Muscle layer of duodenum (tissue), 2 donors: ENCODE data around the gene CACNA1B.

Experiments
- H3K27ac ChIP-seq: one replicate; pipeline ENCODE4 v1.7.0; 2013; ENCODE audit warnings: mild to moderate bottlenecking, low read length
- H3K27me3 ChIP-seq: one replicate; pipeline ENCODE4 v1.7.0; 2013; ENCODE audit warnings: low read depth, mild to moderate bottlenecking, control low read depth, low read length
- H3K36me3 ChIP-seq, 2 donors: one replicate each; pipeline ENCODE4 v1.7.0; 2013; ENCODE audit warnings: low read length in 2 of 2, control low read depth in 1 of 2, mild to moderate bottlenecking in 1 of 2; ENCODE audit not compliant: insufficient read depth in 2 of 2, control insufficient read depth in 1 of 2
- H3K4me1 ChIP-seq, 2 donors: one replicate each; pipeline ENCODE4 v1.7.0; 2013; ENCODE audit warnings: low read length in 2 of 2, mild to moderate bottlenecking in 2 of 2, control low read depth in 1 of 2, moderate library complexity in 1 of 2; ENCODE audit not compliant: insufficient read depth in 2 of 2, control insufficient read depth in 1 of 2
- H3K4me3 ChIP-seq, 2 donors: one replicate each; pipeline ENCODE4 v1.7.0; 2013; ENCODE audit warnings: low read length in 2 of 2, low read depth in 1 of 2, mild to moderate bottlenecking in 1 of 2
- H3K9me3 ChIP-seq, 2 donors: one replicate each; pipeline ENCODE4 v1.7.0; 2013; ENCODE audit warnings: low read length in 2 of 2, control low read depth in 1 of 2, mild to moderate bottlenecking in 1 of 2; ENCODE audit not compliant: control insufficient read depth in 1 of 2
- donor health status: healthy.

Gene CACNA1B

DNA sequence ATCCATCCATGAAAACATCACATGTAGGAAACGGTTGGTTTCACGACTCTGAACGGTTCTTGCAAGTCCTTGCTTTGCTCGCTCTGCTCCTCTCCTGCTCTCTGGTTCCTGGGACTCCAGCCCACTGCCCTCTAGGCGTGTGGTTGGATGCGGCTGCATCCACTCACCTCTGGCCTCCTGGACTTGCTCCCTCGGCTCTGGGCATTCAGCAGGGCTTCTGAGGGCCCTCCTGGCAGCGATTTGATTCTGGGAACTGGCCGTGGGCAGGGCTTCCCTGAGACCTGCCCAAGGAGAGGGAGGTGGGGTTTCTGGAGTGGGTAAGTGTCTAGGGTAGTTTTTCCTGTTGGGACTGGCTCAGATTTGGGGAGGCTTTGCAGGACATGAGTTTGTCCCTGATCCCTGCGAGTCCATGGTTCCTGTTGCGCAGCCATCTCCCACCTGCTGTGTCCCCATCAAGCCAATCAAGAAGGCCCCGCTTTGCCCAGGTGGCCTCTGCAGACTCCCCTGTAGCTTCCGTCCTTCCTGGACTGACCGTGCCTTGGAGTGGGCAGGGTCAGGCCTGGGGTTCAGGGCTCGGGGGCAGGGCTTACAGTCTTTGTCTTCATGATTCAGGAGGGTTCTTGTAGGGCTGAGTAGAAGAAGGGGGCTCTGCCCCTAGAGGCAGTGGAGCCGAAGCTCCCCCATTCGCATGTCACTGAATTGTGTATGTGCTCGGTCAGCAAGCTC, 192.3 kb downstream of the CACNA1B start:
- no peak overlapping the region for H3K4me3 ChIP-seq
- H3K27me3 ChIP-seq, result no peaks in the 10 kb centered on the region
- no peak overlapping the region for H3K27ac ChIP-seq
- no peaks in the 10 kb centered on the region for H3K36me3 ChIP-seq
- H3K4me1 ChIP-seq, result no peaks in the 10 kb centered on the region
- no peaks in the 10 kb centered on the region for H3K9me3 ChIP-seq

DNA sequence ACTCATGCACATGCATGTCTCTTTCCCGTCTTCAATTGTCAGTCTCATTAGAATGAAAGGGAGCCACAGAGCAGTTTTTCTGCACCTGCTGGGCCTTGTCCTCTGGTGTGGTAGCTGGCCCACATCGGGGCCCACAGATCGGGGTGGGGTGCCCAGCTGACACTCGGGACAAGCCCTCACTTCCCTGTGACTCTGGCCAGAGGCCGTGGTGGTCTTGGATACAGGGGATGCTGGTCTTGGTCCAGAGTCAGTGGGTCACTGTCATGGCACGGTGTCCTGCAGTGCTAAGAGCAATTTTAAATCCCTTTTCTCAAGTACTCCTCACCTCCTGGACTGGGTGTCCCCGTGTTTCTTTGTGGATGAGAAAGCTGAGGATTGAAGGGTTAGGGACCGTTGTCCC, 193.2 kb downstream of the CACNA1B start:
- Histone ChIP-seq H3K27me3 (no peaks in the 10 kb centered on the region), H3K27ac (no peak overlapping the region), H3K4me1 (no peaks in the 10 kb centered on the region), H3K4me3 (no peak overlapping the region), H3K9me3 (no peaks in the 10 kb centered on the region), H3K36me3 (no peaks in the 10 kb centered on the region)

DNA sequence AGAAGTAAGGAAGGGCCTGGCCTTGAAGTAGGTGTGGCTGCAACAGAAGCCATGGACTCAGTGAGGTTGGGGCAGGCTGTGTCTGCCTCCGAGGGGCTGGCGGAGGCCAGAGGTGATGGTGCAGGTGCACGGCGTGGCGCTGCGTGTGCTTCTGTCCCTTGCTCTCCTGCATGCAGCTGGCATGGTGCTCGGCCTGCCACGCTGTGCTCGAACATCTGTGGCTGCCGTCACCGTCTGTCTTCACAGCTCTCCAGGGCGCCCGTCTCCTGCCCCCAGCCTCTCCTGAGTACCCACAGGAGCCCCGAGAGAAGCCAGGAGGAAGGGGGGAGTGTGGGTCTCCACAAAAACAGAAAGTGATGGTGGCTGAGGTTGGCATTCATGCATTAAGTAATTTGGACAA, 193.7 kb downstream of the CACNA1B start:
- H3K27me3 ChIP-seq, result no peaks in the 10 kb centered on the region
- H3K27ac ChIP-seq, result no peak overlapping the region
- no peaks in the 10 kb centered on the region for H3K36me3 ChIP-seq
- H3K4me3 ChIP-seq, result no peak overlapping the region
- H3K4me1 ChIP-seq, result no peaks in the 10 kb centered on the region
- H3K9me3 ChIP-seq, result no peaks in the 10 kb centered on the region

DNA sequence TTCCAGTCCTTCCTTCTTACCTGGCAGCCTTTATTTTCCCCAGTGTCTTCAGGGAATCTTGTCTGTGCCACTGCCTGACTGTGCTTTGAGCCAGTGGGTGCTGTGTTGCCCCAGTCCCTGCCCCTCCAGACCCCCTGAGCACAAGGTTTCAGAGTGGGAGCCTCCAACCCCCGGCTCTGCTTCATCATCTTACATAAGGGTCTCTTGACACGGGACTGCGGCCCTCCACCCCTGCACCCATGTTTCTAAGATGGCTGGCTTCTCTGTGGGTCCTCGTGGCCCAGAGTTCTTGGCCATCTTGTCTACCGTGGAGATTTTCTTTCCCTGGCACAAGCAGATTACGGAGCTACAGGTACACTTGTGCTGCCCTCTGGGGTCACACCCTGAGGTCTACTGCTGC, 194.1 kb downstream of the CACNA1B start:
- Histone ChIP-seq H3K27ac (no peak overlapping the region), H3K36me3 (no peaks in the 10 kb centered on the region), H3K9me3 (no peaks in the 10 kb centered on the region), H3K27me3 (no peaks in the 10 kb centered on the region), H3K4me3 (no peak overlapping the region), H3K4me1 (no peaks in the 10 kb centered on the region)

DNA sequence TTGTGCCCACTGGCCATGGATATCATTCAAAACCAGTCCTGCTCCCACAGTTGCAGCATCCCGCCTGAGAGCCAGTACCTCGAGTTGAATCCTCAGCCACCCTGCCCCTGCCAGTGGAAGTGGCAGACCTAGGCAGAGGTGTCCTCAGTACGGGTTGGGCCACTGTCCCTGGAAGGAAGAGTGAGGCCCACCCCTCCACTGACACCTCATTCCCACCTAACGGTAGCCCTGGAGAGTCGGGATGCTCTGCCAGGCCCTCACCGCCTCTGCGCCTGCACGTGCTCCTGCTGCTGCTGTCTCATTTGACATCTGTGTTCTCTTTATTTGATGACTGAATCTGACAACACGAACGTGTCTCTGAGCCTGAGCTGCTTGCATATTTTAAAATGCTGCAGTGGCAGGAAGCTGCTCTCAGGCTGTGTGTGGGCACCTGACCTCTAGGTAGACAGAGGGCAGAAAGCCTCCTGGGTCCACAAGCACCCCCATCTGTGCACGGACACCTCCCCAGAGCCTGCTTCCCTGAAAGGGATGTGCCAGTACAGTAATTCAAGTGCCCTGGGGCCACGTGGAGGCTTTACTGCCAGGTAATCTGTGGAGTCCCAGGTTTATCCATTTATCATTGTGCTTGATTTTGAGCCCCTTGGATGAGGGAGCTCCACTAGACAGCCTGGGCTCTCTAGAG, 194.7 kb downstream of the CACNA1B start:
- no peak overlapping the region for H3K4me3 ChIP-seq
- no peaks in the 10 kb centered on the region for H3K36me3 ChIP-seq
- no peaks in the 10 kb centered on the region for H3K27me3 ChIP-seq
- no peaks in the 10 kb centered on the region for H3K9me3 ChIP-seq
- H3K27ac ChIP-seq, result no peak overlapping the region
- H3K4me1 ChIP-seq, result no peaks in the 10 kb centered on the region

DNA sequence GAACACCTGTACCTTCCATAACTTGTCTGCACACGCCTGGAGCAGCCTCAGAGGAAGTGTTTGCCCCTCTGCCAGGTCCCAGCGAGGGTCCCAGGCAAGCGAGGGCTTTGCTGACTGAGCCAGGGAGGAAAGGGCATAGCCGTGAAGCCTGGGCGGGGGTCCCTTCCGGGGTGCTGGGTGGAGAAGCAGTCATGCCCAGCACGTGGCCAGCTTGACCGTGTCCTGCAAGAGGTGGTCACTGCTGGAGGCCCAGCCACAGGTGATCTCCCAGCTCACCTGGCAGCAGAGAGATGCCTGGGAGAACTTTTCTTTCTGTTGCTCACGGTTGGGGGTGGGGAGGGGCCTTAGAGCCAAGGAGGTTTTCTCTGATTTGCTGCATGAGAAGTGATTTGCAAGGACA, 195.3 kb downstream of the CACNA1B start:
- Histone ChIP-seq H3K27me3 (no peaks in the 10 kb centered on the region), H3K27ac (no peak overlapping the region), H3K36me3 (no peaks in the 10 kb centered on the region), H3K9me3 (no peaks in the 10 kb centered on the region), H3K4me1 (no peaks in the 10 kb centered on the region), H3K4me3 (no peak overlapping the region)

DNA sequence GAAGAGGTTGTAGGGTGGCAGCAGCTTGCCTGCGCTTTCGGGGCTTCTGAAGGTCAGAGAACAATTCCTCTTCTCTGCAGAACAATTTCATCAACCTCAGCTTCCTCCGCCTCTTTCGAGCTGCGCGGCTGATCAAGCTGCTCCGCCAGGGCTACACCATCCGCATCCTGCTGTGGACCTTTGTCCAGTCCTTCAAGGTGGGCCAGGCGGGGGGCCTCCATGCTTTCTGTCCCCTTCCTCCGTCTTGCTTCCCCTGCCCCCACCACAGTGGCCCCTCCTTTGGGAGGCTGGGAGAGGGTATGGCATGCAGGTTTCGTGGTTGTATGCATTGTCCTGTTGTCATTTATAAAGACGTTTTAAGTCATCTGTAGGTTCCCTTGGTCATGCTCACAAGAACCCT, 195.8 kb downstream of the CACNA1B start:
- no peak overlapping the region for H3K4me3 ChIP-seq
- no peaks in the 10 kb centered on the region for H3K9me3 ChIP-seq
- no peaks in the 10 kb centered on the region for H3K36me3 ChIP-seq
- H3K4me1 ChIP-seq, result no peaks in the 10 kb centered on the region
- no peaks in the 10 kb centered on the region for H3K27me3 ChIP-seq
- no peak overlapping the region for H3K27ac ChIP-seq

DNA sequence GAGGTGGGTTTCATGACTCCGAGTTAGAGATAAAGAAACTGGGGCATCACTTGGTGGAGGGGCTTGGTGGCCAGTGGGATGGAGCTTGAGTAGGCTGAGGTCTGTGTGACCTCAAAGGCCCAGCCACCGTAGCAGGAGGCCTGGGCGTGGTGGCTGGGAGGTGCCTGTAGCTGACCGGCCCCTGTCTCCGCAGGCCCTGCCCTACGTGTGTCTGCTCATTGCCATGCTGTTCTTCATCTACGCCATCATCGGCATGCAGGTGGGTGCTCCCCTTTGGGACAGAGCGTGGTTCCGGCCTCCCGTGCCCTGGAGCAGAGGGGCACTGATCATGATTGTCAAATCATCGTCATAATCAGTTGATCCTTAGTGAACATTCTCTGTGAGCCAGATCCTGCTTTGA, 196.2 kb downstream of the CACNA1B start:
- Histone ChIP-seq H3K4me1 (no peaks in the 10 kb centered on the region), H3K9me3 (no peaks in the 10 kb centered on the region), H3K36me3 (no peaks in the 10 kb centered on the region), H3K4me3 (no peak overlapping the region), H3K27me3 (no peaks in the 10 kb centered on the region), H3K27ac (no peak overlapping the region)

DNA sequence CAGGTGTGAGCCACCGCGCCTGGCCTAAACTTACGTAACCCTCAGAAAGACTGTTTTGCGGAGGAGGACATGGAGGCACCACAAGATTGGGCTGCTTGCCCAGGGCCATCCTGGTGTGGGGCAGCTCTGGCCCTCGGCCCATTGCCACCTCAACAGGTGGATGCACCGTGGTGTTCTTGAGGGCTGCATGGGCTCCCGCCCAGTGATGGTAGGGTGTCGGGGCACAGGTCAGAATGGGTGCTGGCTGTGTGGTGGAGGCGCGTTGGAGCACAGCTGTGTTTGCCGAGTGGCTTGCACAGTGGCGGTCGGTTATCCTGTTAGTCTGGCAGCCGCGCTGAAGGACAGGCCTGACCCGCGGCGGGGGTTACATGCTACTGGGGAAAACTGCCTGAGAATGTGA, 196.9 kb downstream of the CACNA1B start:
- H3K27me3 ChIP-seq, result no peaks in the 10 kb centered on the region
- H3K4me1 ChIP-seq, result no peaks in the 10 kb centered on the region
- H3K27ac ChIP-seq, result no peak overlapping the region
- H3K9me3 ChIP-seq, result no peaks in the 10 kb centered on the region
- H3K4me3 ChIP-seq, result no peak overlapping the region
- no peaks in the 10 kb centered on the region for H3K36me3 ChIP-seq

DNA sequence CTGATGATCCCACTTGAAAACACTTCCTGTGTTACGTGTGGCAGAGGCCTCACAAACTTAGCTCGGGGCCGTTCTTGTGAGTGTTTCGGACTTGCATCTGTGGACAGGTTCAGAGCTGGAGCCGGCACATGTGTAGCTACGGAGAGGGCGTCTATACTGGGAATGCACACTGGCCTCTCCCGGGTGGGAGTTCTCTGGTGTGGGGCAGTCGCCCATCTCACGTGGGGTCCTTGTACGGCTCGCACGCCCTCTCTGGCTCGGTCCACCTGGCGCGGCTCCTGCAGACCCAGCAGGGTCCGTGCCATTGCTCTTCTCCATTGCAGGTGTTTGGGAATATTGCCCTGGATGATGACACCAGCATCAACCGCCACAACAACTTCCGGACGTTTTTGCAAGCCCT, 197.9 kb downstream of the CACNA1B start:
- Histone ChIP-seq H3K4me3 (no peak overlapping the region), H3K9me3 (no peaks in the 10 kb centered on the region), H3K4me1 (no peaks in the 10 kb centered on the region), H3K36me3 (no peaks in the 10 kb centered on the region), H3K27me3 (no peaks in the 10 kb centered on the region), H3K27ac (no peak overlapping the region)

DNA sequence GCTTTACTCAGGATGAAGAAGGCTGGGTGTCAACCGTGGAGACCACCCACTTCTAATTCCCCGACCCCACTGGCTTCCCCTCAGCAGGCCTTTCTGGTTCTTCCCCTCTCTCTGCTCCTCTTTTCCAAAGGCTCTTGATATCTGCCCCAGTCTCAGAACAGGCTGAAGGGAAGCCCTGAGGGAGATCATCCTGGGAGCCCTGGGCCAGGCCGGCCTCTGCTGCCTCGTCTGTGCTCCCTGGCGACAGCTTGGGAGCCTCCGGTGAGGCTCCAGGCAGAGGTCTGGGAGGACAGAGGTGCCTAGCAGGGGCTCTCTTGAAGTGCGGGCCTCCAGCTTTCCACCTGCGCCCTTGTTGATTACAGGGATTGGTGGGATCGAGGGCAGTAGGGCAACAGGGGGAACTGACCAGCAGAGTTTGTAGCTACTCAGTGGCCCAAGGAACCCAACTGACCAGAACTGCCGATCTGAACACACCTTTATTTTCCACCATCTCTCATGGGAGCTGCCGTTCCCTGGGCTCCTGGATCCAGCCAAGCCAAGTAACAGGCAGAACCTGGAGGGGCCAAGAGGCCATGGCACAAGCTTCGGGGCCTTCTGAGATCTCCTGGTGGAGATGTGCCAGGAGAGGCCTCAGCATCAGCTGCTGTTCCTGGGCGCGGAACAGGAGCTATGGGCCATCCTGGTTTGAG, 198.5 kb downstream of the CACNA1B start:
- Histone ChIP-seq H3K4me1 (no peaks in the 10 kb centered on the region), H3K27ac (no peak overlapping the region), H3K36me3 (no peaks in the 10 kb centered on the region), H3K27me3 (no peaks in the 10 kb centered on the region), H3K4me3 (no peak overlapping the region), H3K9me3 (no peaks in the 10 kb centered on the region)
